Hepatocyte (in vitro differentiated cells): ENCODE results near the gene DCC.

Experiments
- EZH2 ChIP-seq: fragments of 200-600 bp; sonication (generic); IDR thresholded peaks from 2 replicates; pipeline ENCODE4 v1.6.1; 2016; ENCODE audit warnings: antibody characterized with exemption, mild to moderate bottlenecking, borderline replicate concordance
- TF ChIP-seq, protein P1 (sequence below): fragments of 200-600 bp; sonication (generic); IDR thresholded peaks from 2 replicates; pipeline ENCODE4 v1.5.1; 2016; ENCODE audit warnings: antibody characterized with exemption, mild to moderate bottlenecking; ENCODE audit not compliant: poor library complexity

GRCh38 chr18:52979892-52980291 lies 639.9 kb downstream of the DCC start:
- TF ChIP-seq, protein P1, sequence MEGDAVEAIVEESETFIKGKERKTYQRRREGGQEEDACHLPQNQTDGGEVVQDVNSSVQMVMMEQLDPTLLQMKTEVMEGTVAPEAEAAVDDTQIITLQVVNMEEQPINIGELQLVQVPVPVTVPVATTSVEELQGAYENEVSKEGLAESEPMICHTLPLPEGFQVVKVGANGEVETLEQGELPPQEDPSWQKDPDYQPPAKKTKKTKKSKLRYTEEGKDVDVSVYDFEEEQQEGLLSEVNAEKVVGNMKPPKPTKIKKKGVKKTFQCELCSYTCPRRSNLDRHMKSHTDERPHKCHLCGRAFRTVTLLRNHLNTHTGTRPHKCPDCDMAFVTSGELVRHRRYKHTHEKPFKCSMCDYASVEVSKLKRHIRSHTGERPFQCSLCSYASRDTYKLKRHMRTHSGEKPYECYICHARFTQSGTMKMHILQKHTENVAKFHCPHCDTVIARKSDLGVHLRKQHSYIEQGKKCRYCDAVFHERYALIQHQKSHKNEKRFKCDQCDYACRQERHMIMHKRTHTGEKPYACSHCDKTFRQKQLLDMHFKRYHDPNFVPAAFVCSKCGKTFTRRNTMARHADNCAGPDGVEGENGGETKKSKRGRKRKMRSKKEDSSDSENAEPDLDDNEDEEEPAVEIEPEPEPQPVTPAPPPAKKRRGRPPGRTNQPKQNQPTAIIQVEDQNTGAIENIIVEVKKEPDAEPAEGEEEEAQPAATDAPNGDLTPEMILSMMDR: no peak
- TF ChIP-seq EZH2: no peak
